Muscle of back (tissue), 11 donors: ENCODE measurements around the gene TOP2A. TPM values are rescaled to one million over a fixed set of nuclear protein-coding genes. Genes with fewer than 3 reads are reported as not detected.
"Not testable (repeated sequence)": the region's sequence is repeated elsewhere in the genome, so short reads cannot be mapped to it uniquely, and the experiment has no call there.

Source experiments
- DNase-seq, 3 donors: peaks; one replicate each; pipeline versions ENCODE4 v3.0.0 to v3.0.0-alpha.2; 2013
- polyA plus RNA-seq, 10 donors: library from polyadenylated mRNA; unstranded; fragments of 120-200 nt; gene quantifications; one replicate each; pipeline ENCODE4 v1.2.1, GENCODE V29; 2013; ENCODE audit not compliant: insufficient read length in 10 of 10

TOP2A gene
- polyA plus RNA-seq, 10 donors = 50.2 to 119 (median 78.6) TPM

DNA sequence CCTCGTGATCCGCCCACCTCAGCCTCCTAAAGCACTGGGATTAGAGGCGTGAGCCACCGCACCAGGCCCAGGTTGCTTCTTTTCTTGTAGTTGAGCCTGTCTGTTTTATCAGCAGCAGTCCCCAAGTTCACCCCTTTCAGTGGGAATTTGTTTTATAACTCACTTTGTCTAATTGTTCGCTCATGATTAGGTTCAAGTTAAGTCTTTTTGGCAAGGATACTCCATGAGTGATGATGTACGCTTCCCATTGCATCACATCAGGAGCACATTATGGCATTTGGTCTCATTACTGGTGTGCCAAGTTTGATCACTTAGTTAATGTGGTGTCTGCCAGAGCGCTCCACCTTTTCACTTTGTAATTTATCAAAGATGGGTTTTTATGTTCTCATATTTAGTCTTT lies 38.7 kb downstream of the TOP2A start:
- no peak for DNase-seq

DNA sequence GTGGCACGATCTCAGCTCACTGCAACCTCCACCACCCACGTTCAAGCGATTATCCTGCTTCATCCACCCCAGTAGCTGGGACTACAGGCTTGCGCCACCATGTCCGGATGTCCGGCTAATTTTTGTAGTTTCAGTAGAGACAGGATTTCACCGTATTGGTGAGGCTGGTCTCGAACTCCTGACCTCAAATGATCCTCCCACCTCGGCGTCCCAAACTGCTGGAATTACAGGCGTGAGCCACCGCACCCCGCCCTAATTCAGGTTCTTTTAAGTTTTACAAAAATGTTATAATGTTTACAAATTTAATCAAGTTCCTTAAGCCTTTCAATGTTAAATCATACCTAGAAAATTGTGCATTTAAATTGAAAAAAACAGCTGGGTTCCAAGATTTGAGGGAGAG lies 39.9 kb downstream of the TOP2A start:
- no peak for DNase-seq

DNA sequence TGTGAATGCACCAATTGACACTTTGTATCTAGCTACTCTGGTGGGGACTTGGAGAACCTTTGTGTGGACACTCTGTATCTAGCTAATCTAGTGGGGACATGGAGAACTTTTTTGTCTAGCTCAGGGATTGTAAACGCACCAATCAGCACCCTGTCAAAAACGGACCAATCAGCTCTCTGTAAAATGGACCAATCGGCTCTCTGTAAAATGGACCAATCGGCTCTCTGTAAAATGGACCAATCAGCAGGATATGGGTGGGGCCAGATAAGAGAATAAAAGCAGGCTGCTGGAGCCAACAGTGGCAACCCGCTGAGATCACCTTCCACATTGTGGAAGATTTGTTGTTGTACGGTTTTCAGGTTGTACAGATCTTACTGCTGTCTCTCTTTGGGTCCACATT lies 41.2 kb downstream of the TOP2A start:
- not testable (repeated sequence) for DNase-seq

DNA sequence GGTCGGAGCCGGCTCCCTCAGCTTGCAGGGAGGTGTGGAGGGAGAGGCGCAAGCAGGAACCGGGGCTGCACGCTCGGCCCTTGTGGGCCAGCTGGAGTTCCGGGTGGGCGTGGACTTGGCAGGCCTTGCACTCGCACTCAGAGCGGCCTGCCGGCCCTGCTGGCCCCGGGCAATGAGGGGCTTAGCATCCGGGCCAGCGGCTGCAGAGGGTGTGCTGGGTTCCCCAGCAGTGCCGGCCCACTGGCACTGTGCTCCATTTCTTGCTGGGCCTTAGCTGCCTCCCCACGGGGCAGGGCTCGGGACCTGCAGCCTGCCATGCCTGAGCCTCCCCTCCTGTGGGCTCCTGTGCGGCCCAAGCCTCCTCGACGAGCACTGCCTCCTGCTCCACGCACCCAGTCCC lies 41.9 kb downstream of the TOP2A start:
- not testable (repeated sequence) for DNase-seq

DNA sequence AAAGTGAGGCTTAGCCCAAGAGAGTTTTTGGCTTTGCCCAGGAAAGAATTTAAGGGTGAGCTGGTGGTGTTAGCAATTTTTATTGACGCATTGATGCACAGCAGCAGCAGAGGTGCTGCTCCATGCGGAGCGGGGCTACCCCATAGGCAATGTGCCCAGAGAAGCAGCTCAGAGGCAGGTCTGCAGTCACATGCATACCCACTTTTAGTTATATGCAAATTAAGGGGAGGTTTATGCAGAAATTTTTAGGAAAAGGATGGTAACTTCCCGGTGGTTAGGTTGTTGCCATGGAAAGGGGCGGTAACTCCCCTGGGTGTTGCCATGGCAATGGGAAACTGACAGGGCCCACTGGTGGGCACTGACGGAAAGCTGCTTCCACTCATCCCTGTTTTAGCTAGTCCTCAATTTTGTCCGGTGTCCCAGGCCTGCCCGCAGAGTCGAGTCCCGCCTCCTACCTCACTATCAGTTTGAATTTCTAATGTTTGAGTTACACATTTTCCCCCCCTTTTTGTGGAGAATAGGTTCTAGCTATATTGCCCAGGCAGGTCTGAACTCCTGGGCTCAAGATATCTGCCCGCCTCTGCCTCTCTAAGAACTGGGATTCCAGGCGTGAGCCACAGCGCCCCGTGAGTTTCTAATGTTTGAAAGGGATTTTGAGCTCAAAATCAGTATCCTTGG lies 42.7 kb downstream of the TOP2A start:
- DNase-seq = no peak

DNA sequence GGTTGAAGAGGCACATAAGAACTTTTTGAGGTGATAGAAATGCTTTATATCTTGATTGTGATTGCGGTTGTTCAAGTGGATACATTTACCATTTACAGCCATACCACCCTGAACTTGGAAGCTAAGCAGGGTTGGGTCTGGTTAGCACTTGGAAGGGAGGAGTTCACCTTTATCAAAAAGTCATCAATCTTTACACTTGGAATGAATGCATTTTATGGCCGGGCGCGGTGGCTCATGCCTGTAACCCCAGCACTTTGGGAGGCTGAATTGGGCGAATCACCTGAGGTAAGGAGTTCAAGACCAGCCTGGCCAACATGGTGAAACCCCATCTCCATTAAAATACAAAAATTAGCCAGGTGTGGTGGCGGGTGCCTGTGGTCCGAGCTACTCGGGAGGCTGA lies 43.7 kb downstream of the TOP2A start:
- DNase-seq = no peak

DNA sequence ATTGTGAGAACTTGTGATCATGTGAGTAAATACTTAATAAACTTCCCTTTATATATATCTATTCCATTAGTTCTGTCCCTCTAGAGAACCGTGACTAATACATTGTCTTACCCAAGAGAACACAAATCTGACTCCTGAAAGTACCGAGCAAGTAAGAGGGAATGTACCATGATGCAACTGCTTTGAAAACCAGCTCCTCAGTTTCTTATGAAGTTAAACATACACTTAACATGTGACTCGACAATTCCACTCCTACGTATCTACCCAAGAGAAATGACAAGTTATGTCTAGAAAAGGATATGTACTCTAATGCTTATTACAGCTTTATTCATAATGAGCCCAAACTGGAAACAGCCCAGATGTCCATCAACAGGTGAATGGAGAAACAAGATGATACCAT lies 44.4 kb downstream of the TOP2A start:
- DNase-seq = no peak

GRCh38 chr17:40372644-40373043 lies 45.1 kb downstream of the TOP2A start:
- not testable (repeated sequence) for DNase-seq

GRCh38 chr17:40372031-40372430 lies 45.7 kb downstream of the TOP2A start:
- no peak for DNase-seq

- peak in 1 of 3 donors; percentile 7 for DNase-seq
Measured at GRCh38 chr17:40371261-40371929, 46.3 kb downstream of the TOP2A start.

DNA sequence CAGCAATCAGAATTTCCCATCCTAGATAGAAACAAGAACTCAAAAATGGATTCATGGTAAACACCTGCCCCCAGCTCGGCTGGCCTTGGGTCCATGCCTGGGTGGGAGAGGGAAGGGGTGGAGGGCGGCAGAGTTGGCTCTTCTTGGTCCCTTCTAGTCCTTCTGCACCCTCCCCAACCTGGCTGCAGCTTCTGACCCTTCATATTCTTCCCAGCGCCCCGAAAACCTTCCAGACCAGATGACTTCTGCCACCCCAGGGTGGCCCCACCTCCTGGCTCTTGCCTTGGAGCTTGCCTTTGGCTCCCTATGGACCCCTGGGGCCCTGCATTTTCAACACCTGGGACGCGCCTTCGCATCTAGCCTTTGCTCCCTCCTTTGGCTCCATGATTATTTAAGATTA lies 47.8 kb downstream of the TOP2A start:
- DNase-seq = no peak

GRCh38 chr17:40367728-40368127 lies 50.0 kb downstream of the TOP2A start:
- DNase-seq = not testable (repeated sequence)

DNA sequence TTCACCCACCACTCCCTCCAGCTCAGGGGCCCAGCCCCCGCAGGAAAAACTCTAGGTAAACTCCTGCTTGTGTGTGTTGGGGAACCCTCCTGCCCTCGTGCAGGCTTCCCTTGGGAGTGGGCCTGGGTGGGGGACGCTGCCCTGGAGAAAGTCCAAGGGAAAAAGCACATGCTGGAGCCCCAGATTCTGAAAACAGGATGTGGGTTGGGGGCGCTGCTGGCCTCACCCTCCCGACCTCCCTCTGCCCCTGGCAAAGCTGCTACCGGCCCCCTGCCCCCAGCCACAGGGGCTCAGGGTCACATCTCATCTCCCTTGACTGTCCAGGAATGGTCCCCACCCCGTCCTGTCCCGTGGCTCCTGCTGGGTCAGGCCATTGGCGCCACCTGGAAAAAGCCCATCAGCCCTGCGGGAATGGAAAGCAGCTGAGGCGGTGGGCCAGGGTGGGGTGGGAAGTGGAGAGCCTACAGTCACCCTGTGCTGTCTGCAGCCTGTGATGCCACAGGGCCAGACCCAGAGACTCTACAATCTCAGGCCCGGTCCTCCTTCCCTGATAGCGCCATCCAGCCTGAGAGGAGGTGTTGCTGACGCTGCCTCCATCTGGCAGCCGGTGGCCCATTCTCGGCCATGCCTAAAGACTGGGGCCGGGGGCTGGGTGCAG lies 50.7 kb downstream of the TOP2A start:
- peak in 1 of 3 donors; percentile 4 for DNase-seq

- peak in 1 of 3 donors; percentile 4 for DNase-seq
Measured at GRCh38 chr17:40366076-40366860, 51.4 kb downstream of the TOP2A start.

DNA sequence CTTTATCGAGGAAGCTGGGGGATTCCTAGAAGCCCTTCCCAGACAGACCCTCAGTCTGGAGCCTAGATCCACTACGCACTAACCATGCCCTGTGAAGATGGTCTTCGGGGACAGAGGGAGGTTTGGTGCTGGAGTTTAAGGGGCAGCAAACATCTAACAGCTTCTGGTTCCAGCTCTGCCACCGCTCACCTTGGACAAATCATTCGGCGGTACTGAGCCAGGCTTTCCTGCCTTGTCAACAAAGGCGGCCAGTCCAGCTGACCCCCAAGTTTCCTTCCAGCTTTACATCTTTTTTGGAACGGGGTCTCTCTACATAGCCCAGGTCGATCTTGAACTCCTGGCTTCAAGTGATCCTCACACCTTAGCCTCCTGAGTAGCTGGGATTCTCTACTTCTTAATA lies 52.8 kb downstream of the TOP2A start:
- DNase-seq = no peak

GRCh38 chr17:40364121-40364861 lies 53.4 kb downstream of the TOP2A start, which contains the start of gene GJD3:
Gene GJD3 (minus strand): TSS chr17:40364737. CDS start chr17:40363815, 922 bp downstream.
- DNase-seq = peak in 1 of 3 donors; percentile 37

- DNase-seq = peak in 2 of 3 donors; percentile 38 to 72
Measured at GRCh38 chr17:40363111-40363827, 54.4 kb downstream of the TOP2A start.

GRCh38 chr17:40362696-40363110 lies 55.0 kb downstream of the TOP2A start:
- DNase-seq = peak in 2 of 3 donors; percentile 68 to 84

DNA sequence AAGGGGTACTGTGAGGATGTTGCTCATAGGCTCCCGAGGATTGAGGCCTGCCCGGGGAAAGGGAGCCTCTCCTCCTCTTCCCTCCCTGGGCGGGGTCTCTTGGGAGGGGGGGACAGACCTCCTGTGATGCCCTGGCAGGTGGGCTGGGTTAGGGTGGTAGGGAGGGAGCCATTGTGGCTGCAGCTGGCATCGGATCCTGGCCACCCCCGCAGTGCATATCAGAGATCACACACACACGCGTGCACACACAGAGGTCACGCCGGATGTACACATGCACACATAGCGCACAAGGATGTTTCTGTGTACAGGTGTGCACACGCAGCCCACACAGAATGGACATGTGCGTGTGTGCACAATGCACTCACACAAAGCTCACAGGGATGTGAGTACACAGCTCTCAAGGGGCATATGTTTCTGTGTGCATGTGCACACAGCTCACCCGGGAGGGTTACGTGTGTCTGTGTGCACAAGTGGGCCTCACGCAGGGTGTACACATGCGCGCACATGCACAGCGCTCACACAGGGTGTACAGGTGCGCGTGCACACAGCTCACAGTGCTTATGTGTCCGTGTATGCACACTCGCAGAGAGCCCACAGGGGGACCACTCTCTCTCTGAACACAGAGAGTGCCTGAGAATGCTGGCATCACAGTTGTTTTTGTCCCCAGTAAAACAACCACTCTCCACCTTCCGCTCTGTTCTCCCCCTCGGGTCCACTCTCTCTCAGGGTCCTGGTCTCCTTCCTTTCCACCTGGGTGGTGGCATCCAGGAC lies 55.6 kb downstream of the TOP2A start:
- peak in 1 of 3 donors; percentile 13 for DNase-seq
